Osteoblast (primary cell): ENCODE results near the gene CALCR. TPM values are rescaled to one million over a fixed set of nuclear protein-coding genes. Genes with fewer than 3 reads are reported as not detected.
"Not testable (repeated sequence)": the region's sequence is repeated elsewhere in the genome, so short reads cannot be mapped to it uniquely, and the experiment has no call there.

Experiments used
- DNase-seq: peaks from one replicate; pipeline ENCODE4 v3.0.0; 2011; ENCODE audit warnings: low spot score, mixed read lengths; ENCODE audit not compliant: insufficient read length; ENCODE audit errors: missing footprints
- H2AFZ ChIP-seq: 2 replicates; pipeline ENCODE4 v1.6.0; 2011; ENCODE audit warnings: mild to moderate bottlenecking, low read length
- H3K27ac ChIP-seq: 2 replicates; pipeline ENCODE4 v1.5.1; 2011; ENCODE audit warnings: mild to moderate bottlenecking, low read depth, low read length, moderate library complexity
- H3K27me3 ChIP-seq: 2 replicates; pipeline ENCODE4 v1.6.0; 2012; ENCODE audit warnings: mild to moderate bottlenecking, control low read depth, inconsistent platforms, low read length, moderate library complexity; ENCODE audit not compliant: insufficient read depth
- H3K36me3 ChIP-seq: 2 replicates; pipeline ENCODE4 v1.5.1; 2011; ENCODE audit warnings: mild to moderate bottlenecking, low read length, control low read depth, moderate library complexity; ENCODE audit not compliant: insufficient read depth
- H3K4me1 ChIP-seq: 2 replicates; pipeline ENCODE4 v1.5.1; 2011; ENCODE audit warnings: mild to moderate bottlenecking, low read length, control low read depth, moderate library complexity; ENCODE audit not compliant: insufficient read depth
- H3K4me2 ChIP-seq: 2 replicates; pipeline ENCODE4 v1.6.0; 2011; ENCODE audit warnings: mild to moderate bottlenecking, low read length; ENCODE audit not compliant: insufficient read depth
- H3K4me3 ChIP-seq: fragments of 200-600 bp; sonication (generic); 3 replicates; pipeline ENCODE4 v1.5.1; 2012; ENCODE audit warnings: mild to moderate bottlenecking, low read length, inconsistent platforms; ENCODE audit not compliant: insufficient read depth
- H3K79me2 ChIP-seq: 2 replicates; pipeline ENCODE4 v1.6.0; 2012; ENCODE audit warnings: mild to moderate bottlenecking, low read length, control low read depth, inconsistent platforms; ENCODE audit not compliant: insufficient read depth
- H3K9me3 ChIP-seq: 2 replicates; pipeline ENCODE4 v1.5.1; 2011; ENCODE audit warnings: low read depth, low read length, control low read depth
- H4K20me1 ChIP-seq: 2 replicates; pipeline ENCODE4 v1.6.0; 2012; ENCODE audit warnings: mild to moderate bottlenecking, low read length, control low read depth; ENCODE audit not compliant: insufficient read depth
- total RNA-seq: library from RNA; depleted of rRNA; stranded (reverse); fragments of >200 nt; gene quantifications from 2 replicates; pipeline ENCODE4 v1.2.3, GENCODE V29; 2012
- TF ChIP-seq, protein P1 (sequence below): IDR thresholded peaks from 2 replicates; pipeline ENCODE4 v1.5.1; 2011; ENCODE audit warnings: mild to moderate bottlenecking, low read depth, low read length, moderate library complexity; ENCODE audit errors: extremely low read depth

CALCR gene
- total RNA-seq, 1 donor = not detected

DNA sequence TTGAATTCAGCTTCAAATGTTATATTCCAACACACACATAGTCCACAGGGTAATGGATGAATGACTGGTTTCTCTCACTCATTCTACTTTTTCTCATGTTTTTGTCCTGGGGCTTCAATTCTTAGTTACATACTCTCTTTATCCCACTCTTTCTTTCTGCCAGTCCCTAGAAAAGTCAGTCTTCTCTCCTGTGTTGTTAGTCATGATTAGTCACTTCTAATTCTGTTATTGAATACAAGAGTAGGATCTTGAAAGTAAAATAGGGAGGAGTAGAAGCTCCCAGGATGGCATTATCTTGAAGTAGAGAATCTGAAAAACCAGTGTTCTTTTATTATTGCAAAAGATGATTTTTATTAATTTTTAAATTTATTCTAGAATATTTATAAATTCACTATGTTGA is 45.5 kb upstream of the CALCR start:
- Histone ChIP-seq H3K4me3 (no peak overlapping the region), H3K36me3 (no peaks in the 10 kb centered on the region), H3K4me1 (no peaks in the 10 kb centered on the region), H2AFZ (no peak overlapping the region), H3K27me3 (no peaks in the 10 kb centered on the region), H4K20me1 (no peaks in the 10 kb centered on the region), H3K9me3 (no peaks in the 10 kb centered on the region), H3K4me2 (no peak overlapping the region), H3K79me2 (no peaks in the 10 kb centered on the region), H3K27ac (no peak overlapping the region)
- no peak for DNase-seq
- TF ChIP-seq, protein P1, sequence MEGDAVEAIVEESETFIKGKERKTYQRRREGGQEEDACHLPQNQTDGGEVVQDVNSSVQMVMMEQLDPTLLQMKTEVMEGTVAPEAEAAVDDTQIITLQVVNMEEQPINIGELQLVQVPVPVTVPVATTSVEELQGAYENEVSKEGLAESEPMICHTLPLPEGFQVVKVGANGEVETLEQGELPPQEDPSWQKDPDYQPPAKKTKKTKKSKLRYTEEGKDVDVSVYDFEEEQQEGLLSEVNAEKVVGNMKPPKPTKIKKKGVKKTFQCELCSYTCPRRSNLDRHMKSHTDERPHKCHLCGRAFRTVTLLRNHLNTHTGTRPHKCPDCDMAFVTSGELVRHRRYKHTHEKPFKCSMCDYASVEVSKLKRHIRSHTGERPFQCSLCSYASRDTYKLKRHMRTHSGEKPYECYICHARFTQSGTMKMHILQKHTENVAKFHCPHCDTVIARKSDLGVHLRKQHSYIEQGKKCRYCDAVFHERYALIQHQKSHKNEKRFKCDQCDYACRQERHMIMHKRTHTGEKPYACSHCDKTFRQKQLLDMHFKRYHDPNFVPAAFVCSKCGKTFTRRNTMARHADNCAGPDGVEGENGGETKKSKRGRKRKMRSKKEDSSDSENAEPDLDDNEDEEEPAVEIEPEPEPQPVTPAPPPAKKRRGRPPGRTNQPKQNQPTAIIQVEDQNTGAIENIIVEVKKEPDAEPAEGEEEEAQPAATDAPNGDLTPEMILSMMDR = no peak

DNA sequence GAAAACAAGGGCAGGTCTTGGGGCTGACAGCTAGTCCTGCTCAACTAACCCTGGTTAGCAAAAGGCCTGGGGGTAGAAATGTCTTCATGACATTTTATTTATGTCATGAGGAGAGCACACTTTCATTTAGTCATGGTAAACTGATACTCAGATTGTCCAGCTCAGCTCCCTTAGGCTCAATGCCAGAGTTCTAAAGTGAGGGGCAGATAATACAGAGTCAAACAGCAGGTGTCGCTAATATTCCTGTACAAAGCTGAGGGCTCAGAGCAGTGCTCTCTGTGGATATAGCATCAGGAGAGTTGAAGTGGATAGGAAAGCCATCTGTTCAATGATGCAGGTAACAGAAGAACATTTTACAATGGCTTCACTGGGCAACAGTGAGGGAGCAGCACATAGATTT is 26.8 kb upstream of the CALCR start:
- Histone ChIP-seq H4K20me1 (no peaks in the 10 kb centered on the region), H3K4me1 (no peaks in the 10 kb centered on the region), H2AFZ (no peak overlapping the region), H3K4me2 (no peak overlapping the region), H3K27ac (no peak overlapping the region), H3K9me3 (no peaks in the 10 kb centered on the region), H3K27me3 (no peaks in the 10 kb centered on the region), H3K4me3 (no peak overlapping the region), H3K36me3 (no peaks in the 10 kb centered on the region), H3K79me2 (no peaks in the 10 kb centered on the region)
- DNase-seq = no peak
- TF ChIP-seq, protein P1 = no peak

DNA sequence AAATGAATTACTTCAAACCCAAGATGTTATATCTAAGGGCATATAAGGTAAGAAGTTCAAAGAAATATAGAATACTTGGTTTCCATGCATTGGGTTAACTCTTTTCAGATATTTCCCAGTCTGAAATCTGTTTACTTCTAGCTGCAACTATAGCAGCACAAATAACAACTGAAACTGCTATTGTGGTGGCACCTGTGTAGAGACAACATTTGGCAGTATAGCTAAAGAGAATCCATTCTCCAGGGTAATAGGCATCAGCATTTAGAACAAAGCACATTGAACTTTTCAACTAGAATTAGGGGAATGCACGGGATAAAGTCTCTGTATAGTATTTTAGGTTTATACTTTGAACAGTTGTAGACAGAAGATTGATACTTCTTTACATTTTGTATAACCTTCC is 19.7 kb upstream of the CALCR start:
- TF ChIP-seq, protein P1 = no peak
- H2AFZ ChIP-seq = no peak overlapping the region
- no peak overlapping the region for H3K27ac ChIP-seq
- H3K9me3 ChIP-seq = no peaks in the 10 kb centered on the region
- H3K27me3 ChIP-seq = no peaks in the 10 kb centered on the region
- H3K79me2 ChIP-seq = no peaks in the 10 kb centered on the region
- DNase-seq = no peak
- no peak overlapping the region for H3K4me2 ChIP-seq
- no peaks in the 10 kb centered on the region for H3K4me1 ChIP-seq
- H3K4me3 ChIP-seq = no peak overlapping the region
- H3K36me3 ChIP-seq = no peaks in the 10 kb centered on the region
- H4K20me1 ChIP-seq = no peaks in the 10 kb centered on the region

DNA sequence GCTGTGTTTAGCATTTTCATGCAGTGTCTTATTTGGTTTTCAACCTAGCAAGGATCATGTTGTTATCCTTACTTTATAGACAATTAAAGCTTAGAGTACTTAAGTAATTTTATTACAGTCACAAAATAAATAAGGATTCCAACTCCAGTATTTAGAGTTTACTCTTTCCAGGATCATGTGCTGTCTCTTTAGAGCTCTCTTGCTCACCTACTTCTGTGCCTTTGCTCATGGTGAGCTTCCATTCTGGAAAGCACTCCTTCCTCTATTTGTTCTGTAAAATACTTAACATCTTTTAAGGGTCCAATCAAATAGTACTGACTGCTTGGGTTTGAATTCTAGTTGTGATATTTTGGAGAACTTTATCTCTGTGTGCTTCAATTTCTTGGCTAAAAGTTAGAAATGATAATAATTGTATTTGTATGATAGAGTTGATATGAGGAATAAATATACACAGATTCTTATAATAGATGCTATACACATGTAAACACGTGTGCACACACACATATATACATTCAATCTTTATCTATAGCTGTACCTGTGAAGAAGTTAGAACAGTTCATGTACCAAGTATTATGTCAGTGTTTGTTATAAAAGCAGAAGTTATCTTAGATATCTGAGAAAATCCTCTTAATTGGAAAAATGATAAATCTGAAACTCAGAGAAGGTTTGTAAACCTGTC is 18.2 kb upstream of the CALCR start:
- no peak overlapping the region for H3K27ac ChIP-seq
- TF ChIP-seq, protein P1 = no peak
- H3K4me3 ChIP-seq = no peak overlapping the region
- H3K27me3 ChIP-seq = no peaks in the 10 kb centered on the region
- H2AFZ ChIP-seq = no peak overlapping the region
- no peak for DNase-seq
- no peak overlapping the region for H3K4me2 ChIP-seq
- no peaks in the 10 kb centered on the region for H3K9me3 ChIP-seq
- no peaks in the 10 kb centered on the region for H3K79me2 ChIP-seq
- H4K20me1 ChIP-seq = no peaks in the 10 kb centered on the region
- no peaks in the 10 kb centered on the region for H3K4me1 ChIP-seq
- H3K36me3 ChIP-seq = no peaks in the 10 kb centered on the region

DNA sequence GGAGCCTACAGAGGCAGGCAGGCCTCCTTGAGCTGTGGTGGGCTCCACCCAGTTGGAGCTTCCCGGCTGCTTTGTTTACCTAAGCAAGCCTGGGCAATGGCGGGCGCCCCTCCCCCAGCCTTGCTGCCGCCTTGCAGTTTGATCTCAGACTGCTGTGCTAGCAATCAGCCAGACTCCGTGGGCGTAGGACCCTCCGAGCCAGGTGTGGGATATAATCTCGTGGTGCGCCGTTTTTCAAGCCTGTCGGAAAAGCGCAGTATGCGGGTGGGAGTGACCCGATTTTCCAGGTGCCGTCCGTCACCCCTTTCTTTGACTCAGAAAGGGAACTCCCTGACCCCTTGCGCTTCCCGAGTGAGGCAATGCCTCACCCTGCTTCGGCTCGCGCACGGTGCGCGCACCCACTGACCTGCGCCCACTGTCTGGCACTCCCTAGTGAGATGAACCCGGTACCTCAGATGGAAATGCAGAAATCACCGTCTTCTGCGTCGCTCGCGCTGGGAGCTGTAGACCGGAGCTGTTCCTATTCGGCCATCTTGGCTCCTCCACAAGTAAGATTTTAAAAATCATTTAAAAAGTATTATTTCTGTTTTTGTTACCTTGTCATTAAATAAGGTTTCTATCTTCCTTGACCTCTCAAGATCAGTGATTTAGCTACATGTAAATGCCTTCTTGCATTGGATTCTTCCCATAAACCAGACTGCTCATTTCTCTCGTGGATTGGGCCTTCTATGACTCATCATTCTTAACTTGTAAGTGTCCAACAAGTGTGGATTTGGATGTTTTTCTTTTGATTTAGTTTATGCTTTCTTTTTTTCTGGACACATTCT is 16.9 kb upstream of the CALCR start:
- H3K4me3 ChIP-seq, H4K20me1 ChIP-seq, H3K79me2 ChIP-seq, H3K4me2 ChIP-seq, H3K9me3 ChIP-seq, H3K4me1 ChIP-seq, H3K36me3 ChIP-seq, DNase-seq, H2AFZ ChIP-seq, H3K27ac ChIP-seq, H3K27me3 ChIP-seq: not testable (repeated sequence)

DNA sequence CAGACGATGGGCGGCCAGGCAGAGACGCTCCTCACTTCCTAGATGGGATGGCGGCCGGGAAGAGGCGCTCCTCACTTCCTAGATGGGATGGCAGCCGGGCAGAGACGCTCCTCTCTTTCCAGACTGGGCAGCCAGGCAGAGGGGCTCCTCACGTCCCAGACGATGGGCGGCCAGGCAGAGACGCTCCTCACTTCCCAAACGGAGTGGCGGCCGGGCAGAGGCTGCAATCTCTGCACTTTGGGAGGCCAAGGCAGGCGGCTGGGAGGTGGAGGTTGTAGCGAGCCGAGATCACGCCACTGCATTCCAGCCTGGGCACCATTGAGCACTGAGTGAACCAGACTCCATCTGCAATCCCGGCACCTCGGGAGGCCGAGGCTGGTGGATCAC is 11.9 kb upstream of the CALCR start:
- H3K4me2 ChIP-seq, H3K36me3 ChIP-seq, H3K4me3 ChIP-seq: not testable (repeated sequence)

More for the DNA sequence above, 11.9 kb upstream of the CALCR start:
- H3K4me1 ChIP-seq, H2AFZ ChIP-seq, H4K20me1 ChIP-seq, H3K79me2 ChIP-seq, H3K9me3 ChIP-seq, DNase-seq, H3K27me3 ChIP-seq, H3K27ac ChIP-seq: not testable (repeated sequence)
